Cortex of kidney (tissue), 1 donor: ENCODE data around the gene NCR2.
"Not testable (repeated sequence)": the region's sequence is repeated elsewhere in the genome, so short reads cannot be mapped to it uniquely, and the experiment has no call there.

Experiments
- DNase-seq: peaks from one replicate; lab custom pipeline; 2025; lab: John Stamatoyannopoulos, UW

NCR2 gene, protein sequence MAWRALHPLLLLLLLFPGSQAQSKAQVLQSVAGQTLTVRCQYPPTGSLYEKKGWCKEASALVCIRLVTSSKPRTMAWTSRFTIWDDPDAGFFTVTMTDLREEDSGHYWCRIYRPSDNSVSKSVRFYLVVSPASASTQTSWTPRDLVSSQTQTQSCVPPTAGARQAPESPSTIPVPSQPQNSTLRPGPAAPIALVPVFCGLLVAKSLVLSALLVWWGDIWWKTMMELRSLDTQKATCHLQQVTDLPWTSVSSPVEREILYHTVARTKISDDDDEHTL

DNA sequence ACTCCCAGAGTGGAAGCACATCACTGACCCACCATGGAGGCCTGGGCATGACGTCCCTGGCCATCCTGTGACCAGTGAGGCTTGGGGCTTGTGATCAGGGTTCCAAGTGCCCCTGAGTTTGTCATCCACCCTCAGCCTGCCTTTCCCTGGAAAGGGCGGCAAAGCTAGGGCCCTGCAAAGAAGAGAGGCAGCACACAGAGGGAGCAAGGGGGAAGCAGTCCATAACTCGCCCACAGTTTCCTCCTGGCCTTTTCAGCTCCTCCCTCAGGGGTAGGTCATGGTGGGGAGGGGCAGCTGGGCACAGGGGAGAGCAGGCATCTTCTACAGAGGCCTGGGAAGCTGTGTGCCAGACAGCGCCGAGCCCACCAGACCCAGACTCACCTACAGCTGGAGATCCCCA, at the start of gene NCR2:
NCR2 (plus strand) TSS at position 313 of the 400 bp plus-strand sequence. CDS start 269 bp downstream, outside the sequence.
- no peak for DNase-seq

DNA sequence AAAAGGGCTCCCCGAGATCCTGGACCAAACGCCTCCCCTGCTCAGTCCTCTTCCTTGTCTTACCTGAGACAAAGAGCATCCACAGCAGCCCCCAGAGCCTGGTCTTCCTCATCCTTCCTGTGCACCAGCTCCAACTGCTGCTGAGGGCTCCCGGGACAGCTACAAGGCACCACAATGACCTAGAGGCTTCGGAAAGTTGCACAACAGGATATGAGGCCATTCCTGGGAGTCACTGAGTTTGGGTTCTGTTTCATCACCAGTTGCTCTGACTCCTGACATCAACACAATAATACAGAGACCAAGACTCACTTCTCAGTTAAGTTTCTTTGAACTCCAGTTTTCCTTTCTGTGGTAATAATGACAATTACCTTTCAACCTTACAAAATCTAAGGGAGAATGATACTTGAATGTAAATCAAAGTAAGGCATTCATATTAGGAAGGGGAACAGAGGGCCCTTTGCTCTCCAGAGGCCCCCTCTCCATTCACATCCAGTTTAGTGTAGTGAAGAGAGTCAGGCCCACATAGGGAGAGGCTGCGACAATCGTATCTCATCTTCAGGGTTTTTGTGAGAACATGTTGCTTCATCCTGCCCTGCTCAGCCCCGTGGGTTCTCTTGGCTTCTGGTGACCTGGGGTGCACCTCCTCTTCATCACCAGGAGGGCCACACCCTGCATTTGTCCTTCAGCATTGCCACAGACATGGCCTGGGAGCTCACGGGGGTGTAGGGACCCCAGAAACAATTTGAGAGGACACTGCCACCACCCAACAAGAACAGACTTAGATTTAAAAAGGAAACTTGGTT, 48.7 kb upstream of the NCR2 start, which contains the start of gene TREM1:
TREM1 (minus strand) TSS at position 139 of the 803 bp plus-strand sequence; CDS start at position 112, 27 bp downstream.
- no peak for DNase-seq

DNA sequence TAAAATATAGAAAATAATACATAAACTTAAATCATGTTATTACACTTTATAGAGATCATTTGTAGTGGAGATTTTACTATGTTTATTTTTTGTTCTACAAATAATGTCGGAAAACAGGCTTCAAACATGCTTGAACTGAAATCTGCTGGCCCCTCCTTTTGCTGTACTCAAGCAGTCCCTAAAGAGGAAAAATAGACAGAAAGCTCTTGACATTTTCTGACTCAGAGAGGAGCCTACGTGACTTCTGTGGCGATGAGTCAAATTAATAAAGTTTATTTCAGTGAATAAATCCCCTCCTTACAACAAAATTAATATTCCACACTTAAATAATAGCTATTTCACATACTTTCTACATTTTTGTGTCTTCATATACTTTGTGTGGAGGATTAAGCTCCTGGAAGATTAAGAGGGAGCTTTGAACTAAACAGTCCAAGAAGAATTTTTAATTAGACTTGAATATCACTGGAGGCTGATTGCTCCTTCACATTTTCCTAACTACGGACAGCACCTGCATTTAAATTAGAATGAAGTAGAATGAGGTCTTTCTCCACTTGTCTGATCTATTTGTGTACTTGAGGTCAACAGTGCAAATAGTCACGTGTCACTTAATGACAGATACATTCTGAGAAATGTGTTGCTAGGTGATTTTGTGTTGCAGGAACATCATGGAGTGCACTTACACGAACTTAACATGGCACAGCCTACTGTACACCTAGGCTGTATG, 47.2 kb upstream of the NCR2 start:
- no peak for DNase-seq

DNA sequence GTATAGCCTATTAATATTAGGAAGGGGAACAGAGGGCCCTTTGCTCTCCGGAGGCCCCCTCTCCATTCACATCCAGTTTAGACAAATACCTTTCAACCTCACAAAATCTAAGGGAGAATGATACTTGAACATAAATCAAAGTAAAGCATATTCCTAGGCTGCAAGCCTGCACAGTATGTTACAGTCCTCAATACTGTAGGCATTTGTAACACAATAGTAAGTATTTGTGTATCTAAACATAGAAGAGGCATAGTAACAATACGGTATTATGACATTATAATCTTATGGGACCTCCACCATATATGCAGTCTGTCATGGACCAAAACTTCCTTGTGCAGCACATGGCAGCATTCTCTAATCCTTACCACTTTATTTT, 46.7 kb upstream of the NCR2 start:
- DNase-seq = no peak

DNA sequence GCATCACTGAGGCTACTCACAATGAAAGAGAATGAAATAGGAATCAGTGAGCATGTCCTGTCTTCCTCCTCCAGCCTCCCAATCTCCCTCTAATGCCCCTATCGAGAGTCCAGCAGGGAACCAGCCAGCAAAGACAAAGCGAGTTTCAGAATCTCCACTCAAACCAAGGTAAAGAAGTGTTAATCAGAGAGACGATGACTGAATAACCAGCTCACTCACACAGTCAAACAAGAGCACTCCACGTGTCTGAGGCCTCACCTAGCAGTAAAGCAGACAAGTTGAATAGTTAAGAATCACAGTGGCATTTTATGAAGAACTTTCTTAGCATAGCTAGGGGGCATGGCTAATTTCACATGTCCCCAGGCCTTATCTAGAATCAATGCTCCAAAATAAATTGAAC, 45.6 kb upstream of the NCR2 start:
- no peak for DNase-seq

DNA sequence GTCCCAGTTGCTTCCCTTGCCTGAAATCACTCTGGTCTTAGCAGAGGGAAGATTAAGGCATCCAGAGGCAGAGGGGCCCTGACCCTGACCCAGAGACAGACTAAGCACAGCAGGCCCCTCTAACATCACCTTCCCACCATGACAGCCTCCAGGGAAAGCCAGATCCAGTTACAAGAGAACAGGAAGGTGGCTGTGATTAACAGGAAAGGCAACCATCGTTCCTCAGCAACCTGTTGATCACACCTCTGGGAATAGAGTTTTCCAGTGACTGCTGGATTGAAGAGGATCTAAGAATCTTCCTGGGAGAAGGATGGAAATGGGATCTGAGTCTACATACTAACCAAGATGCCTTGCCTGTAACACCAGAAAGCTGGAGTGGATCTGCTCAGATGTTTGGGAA, 43.7 kb upstream of the NCR2 start:
- DNase-seq = no peak

DNA sequence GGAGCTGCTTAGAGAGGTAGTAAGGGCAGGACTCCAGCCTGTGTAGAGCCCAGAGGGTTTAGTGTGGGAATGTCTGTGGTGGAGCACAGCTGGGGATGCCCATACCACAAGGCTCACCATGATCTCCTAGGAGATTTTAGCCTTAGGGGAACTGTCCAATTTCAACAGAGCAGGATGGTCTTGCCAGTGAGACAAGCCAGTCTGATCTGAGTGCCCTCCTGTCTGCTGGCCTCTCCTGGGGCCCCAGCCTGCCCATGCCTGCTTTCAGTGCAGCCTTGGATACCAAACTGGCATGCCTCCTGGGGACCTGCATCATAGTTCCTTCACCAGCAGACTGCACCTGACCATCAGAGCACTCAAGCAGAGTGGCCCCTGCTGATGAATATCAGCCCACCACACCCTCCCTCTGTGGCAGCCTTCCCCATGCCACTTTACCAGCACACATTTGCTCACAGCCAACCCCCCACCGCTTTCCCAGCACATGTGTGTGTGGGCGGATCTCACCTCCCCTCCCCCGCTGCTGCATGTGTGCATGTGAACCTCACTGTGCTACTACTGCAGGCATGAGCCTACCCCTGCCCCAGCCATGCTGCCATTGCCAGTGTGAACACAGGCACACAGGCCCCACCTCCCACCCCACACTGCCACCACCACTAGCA, 41.1 kb upstream of the NCR2 start:
- no peak for DNase-seq

DNA sequence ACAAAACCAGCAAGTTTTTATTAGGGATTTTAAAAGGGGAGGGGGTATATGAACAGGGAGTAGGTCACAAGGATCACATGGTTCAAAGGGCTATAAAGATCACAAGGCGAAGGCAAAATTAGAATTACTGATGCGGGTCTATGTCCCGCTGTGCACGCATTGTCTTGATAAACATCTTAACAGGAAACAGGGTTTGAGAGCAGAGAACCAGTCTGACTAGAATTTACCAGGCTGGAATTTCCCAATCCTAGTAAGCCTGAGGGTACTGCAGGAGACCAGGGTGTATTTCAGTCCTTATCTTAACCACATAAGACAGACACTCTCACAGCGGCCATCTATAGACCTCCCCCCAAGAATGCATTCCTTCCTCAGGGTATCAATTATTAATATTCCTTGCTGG, 38.2 kb upstream of the NCR2 start:
- DNase-seq = not testable (repeated sequence)

DNA sequence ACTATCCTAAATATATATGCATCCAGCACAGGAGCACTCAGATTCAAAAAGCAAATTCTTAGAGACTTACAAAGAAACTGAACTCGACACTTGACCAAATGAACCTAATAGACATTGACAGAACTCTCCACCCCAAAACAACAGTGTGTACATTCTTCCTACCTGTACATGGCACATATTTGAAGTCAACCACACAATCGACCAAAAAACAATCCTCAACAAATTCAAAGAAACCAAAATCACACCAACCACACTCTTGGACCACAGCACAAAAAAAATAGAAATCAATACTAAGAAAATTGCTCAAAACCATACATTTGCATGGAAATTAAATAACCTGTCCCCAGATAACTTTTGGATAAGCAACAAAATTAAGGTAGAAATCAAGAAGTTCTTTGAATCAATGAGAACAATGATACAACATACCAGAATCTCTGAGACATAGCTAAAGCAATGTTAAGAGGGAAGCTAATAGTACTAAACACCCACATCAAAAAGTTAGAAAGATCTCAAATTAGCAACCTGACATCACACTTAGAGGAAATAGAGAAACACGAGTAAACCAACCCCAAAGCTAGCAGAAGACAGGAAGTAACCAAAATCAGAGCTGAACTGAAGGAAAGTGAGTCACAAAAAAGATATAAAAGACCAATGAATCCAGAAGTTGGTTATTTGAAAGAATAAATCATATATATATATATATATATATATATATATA, 36.5 kb upstream of the NCR2 start:
- DNase-seq = no peak

DNA sequence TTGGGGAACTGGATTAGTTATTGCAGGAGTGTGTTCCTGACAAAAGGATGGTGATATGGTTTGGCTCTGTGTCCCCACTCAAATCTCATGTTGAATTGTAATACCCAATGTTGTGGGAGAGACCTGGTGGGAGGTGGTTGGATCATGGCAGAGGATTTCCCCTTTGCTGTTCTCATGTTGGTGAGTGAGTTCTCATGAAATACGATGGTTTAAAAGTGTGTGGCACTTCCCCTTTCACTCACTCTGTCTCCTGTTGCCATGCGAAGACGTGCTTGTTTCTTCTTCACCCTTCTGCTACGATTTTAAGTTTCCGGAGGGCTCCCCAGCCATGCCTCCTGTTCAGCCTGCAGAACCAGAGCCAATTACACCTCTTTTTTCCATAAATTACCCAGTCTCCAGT, 32.8 kb upstream of the NCR2 start:
- no peak for DNase-seq

DNA sequence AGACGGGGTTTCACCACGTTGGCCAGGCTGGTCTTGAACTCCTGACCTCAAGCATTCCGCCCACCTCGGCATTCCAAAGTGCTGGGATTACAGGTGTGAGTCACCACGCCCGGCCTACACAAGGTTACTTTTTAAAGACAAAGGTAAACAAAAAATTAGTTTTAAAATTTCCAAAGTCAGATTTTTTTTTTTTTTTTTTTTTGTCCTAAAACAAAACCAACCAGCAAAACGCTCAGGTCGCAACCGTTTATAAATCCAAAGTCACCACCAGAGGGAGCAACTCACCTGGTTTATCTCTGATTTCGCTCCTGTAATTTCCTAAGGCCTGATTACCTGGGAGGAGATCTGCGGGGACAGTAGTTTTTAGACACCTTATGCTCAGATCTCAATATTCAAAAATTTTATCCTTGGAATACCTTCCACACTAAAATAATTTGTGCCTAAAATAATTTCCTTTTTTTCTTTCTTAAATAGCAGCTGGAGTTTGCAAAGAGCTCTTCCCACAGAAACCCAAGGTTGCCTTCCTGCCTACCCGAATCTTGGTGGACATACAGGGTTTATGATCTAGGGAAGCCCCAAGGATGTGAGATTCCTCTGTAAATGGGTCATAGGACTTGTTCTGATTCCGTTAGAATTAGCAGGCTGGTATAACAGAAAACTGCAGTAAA, 29.1 kb upstream of the NCR2 start:
- no peak for DNase-seq

DNA sequence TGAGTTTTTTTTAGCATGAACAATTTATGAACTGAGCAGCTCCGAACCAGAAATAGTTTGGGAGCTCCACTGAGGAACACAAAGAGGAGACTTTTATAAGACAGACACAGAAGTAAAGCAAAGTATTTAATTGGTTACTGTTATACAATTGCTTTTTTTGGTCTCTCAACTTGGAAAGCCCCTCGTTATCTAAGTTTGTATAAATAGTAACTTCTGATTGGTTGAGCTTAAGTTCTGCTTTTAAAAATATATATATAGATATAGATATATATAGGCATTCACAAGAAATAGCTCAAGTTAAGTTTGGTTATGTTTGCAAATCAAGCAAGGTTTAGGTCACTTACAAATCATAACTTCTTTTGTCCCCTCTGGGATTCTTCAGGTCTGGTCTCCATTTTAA, 20.2 kb upstream of the NCR2 start:
- no peak for DNase-seq

DNA sequence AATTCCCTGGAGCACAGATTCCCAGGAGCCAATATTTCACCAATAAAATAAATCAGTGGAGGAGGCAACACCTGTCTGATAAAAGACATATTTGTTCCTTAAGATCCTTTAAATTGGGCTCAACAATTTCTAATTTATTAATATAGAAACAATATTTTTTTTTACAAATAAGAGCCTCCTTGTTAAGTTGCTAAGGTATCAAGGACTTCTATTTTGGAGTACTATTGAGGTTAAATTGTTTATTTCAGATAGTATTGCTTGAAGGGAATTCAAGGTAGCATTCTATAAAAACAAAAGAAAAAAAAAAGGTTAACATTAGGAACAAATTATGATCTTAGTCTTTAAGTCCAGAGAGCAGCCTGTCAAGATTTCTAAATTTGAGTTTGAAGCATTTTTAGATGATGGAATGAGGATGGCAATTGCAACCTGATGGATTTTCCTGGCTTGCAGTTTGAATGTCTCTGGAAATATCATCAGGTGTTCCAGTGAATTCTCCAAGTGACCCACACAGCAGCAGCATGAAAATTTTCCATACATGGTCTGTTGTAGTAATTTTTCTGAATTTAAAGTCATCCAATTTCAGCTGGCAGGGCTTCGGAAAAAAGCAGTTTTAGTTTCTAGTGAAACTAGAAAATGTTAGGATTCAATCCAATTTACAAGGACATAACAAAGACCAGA, 19.3 kb upstream of the NCR2 start:
- DNase-seq = no peak

DNA sequence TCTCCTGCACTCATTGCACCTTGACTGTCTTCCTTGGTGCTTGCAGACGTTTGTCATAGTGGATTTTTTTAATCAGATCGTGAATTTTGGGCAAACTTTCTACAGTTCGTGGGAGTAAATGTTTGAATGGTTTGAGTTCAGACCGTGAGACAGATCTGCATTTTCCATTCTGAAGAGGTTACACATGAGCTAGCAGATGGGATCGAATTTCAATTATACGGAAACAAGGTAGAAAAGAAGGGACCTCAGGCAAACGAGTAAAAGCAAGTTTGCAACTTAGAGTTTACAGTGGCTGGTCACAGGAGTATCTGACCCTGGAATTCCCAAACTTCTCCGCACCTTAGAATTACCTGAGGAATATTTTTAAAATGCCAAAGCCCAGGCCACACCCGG, 17.2 kb upstream of the NCR2 start:
- DNase-seq = no peak

DNA sequence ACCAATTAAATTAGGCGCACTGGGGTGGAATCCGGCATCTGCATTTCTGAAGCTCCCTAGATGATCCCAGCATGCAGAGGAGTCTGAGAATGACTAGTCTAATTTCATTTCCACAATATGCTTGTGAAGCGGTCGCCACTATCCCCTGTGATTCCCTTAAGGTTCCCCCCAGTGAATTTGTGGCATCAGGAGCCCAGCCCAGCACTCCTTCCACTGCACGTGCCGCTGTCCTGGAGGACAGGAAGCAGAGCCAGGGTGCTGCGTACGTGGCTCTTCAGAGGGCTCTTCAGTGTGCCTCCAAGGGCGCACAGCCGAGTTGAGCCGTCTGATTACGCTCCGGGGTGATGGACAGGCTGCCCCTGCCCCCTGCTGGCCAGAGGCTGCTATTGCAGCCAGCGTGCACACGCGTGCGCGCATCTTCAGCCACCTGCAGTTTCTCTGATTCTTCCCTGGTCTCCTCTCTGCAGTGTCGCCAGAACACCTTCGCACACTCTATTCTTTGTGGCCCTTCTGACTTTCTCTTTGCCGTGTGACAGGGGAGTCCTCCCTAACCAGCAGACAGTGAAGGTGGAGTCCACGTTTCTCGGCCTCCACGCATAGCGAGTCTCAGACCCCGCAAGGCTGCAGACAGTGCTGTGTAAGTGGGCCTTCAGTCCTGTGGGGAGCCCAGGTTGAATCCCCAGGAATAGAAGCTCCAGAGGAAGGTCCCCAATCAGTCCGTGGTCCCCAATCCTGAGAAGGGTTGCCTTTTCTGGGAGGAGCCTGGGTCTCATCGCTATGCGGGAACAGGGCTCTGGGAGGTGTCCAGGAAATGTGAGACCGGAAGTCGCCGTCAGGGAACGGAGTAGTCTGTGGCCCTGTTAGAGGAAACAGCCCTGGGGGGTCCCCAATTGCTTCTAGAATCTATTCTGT, 16.5 kb upstream of the NCR2 start:
- no peak for DNase-seq

DNA sequence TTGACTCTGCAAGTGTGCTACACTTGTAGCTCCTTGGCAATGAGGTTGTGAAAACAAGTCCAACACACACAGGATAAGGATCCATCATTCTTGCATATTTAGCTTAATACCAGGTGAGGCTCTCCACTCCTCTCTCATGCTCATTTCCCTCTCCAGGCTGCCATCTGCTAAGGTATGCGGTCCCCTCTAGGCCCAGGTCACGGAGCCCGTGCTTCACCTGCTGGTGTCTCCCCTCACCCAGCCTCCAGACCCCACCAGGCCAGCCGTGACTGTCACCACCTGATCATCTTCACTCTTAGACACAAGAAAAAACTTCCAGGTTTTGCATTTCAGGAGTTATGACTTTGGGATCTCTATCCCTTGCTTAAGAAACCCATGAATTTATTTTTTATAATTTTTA, 14.2 kb upstream of the NCR2 start:
- DNase-seq = no peak

DNA sequence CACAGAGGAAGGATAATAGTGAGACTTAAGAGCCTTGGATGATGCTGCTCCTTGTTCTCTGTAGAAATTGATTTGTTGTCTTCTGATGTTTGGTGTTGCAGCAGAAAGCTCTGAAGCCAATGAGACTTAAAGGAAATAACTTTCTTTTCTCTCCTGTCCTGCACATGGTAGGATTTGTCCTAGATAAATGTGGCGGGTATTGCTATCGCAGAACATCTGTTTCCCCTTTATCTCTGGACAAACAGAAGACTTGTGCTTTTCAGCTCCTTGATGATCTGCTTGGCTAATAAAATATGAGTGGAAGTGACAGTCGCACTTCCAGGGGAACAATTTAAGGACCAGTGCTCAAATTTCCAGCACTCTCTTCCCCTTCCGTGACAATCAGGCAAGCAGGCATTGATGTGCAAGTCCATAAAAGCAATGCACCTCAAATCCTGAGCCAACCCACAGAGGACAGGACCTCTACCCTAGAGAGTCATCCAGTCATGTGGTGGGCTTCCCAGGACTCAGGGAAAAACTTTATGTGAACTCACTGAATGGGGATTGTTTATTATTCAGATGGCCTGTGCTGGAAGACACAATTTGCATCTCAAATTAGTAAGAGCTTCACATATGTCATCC, 9.9 kb upstream of the NCR2 start:
- no peak for DNase-seq

DNA sequence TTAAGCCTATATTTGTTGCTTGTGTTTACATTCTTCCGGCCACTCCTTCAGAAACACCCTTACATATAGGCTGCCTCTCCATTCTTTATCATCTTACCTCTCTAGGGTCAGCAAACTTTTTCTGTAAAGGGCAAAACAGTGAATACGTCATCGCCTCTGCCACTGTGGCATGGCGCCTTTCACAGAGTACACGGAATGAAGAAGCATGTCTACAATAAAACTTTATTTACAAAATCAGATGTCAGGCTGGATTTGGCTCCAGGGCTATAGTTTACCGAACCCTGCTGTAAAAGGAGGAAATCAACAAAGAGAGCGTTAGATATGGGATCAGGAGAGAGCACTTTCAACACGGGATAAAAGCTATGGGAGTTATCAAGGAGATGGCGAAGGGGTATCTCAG, 9.3 kb upstream of the NCR2 start:
- DNase-seq = no peak

DNA sequence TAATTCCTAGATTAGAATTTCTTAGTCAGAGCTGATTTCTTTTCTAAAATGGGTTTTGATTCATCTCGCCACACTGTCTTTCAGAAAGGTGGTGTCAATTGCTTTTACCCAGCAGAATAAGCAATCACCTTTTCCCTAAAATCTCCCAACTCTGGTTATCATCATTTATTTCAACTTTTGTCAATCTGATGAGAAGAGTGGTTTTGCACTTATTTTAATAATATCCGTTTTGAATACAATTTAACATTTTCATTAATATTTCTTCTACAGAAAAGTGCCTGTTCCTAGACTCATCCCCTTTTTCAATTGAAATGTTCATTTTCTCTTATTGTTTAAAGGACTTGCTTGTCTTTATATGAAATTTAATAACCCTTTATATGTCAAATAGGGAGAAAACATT, 8.2 kb upstream of the NCR2 start:
- DNase-seq = no peak
